Measurements from ENCODE around the gene CES2.

GRCh38 chr16:66944054-66944441 lies 8.7 kb downstream of the CES2 start:
- TF ChIP-seq CTCF (IDR thresholded peaks at IDR 0.05): no peak
- no peak for TF ChIP-seq POLR2A (IDR thresholded peaks at IDR 0.05)
- TF ChIP-seq EP300 (IDR thresholded peaks at IDR 0.05): no peak

All from stomach (tissue), 4 donors.